Stimulated activated CD8-positive, alpha-beta memory T cell treated with anti-CD3 and anti-CD28 coated beads, Interleukin-15, amount 100 ng/mL, for 1 hour (primary cell): ENCODE measurements around the gene CST4.
"Not testable (repeated sequence)": the region's sequence is repeated elsewhere in the genome, so short reads cannot be mapped to it uniquely, and the experiment has no call there.

Experiments
- DNase-seq: peaks from one replicate; pipeline ENCODE4 v3.0.0-alpha.2; 2020; ENCODE audit warnings: low read depth

The CST4 gene

DNA sequence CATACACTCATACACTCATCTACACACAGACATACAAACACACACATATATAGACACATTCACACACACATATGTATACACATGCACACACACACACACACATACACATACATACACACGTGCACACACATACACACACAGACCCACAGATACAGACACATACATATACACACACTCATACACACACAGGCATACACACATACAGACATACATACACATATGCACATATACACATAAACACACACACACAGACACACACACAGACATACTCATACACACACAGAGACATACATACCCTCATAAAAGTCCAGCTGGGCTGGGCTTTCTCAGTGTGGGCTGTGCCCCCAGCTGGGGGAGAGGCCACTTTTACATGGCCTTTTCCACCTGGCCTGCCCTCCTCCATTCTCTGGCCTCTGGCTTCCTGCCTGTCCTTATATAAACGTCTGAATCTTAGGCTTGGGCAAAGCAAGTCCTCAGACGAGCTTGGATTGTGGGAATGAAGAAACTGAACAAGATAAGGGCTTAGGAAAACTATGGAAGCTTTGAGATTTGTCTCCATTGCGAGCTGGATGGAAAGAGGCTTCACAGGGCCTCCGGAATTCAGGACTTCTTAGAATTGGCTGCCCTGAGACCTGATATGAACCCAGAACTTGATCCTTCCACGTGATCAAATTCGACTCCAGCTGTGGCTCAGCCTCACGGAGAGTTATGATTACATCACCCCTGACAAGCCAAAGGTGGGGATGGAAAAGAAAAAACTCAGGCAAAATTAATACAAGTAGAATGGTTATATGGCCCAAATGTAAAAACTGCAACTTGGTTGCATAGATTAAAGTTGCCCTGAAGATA, 28.6 kb downstream of the CST4 start:
- no peak for DNase-seq

DNA sequence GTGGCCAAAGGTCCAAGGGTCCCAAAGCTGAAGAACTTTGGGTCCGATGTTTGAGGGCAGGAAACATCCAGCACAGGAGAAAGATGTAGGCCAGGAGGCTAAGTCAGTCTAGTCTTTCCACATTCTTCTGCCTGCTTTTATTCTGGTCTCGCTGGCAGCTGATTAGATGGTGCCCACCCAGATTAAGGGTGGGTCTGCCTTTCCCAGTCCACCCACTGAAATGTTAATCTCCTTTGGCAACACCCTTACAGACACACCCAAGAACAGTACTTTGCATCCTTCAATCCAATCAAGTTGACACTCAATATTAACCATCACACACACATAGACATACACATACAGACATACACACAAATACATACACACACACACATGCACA, 29.2 kb downstream of the CST4 start:
- not testable (repeated sequence) for DNase-seq

GRCh38 chr20:23658989-23659609, 29.7 kb downstream of the CST4 start:
- no peak for DNase-seq

DNA sequence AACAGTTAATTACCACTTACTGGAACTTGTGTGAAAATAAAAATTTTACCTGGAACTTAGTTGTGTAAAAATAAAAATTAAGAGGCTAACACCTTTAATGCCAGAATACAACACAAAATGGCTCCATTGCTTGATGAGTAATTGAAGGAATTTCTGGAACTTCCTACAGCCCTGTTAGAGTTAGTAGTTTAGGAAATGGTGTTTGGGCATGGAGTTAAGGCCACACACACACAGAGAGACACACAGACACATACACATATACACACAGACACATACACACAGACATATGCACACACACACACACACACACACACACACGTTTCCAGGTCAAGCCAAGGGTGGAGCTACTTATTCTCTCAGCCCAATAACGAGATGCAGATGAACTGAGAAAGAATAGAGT, 30.5 kb downstream of the CST4 start:
- DNase-seq, result no peak

- DNase-seq, result no peak
Observed at GRCh38 chr20:23657202-23657601, 31.6 kb downstream of the CST4 start.

- no peak for DNase-seq
Observed at GRCh38 chr20:23656372-23656771, 32.5 kb downstream of the CST4 start.

DNA sequence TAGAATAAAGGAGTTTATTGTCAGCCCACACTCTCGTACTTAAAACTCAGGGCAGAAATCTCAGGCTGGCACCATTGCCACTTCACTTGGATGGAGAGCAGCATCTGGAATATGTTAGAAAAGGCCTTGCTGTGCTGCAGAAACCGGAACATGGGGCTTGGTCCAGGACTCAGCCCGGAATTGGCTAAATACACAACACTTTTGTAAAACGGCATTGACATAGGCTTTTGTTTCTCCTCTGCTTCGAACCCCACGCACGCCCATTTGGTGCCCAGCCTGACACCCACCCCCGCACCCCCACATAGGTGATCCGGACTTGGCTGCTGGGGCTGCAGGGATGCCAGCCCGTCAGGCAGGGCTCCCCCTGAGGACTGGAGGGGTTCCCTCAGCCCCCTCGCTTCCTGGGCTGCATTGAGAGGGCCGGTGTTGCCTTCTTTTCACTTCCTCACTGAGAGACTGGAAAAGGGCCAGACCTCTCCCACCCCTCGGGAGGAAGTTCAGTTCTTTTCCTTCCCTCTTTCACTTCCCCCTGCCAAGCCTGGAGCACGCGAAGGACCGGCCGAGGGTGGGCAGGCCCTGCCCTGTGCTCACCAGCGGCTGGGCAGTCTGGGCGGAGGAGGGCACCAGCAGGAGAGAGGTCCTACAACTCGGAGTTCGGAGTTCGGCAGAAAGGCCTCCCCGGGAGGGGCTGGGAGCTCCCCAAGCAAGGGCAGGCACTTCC, 33.2 kb downstream of the CST4 start:
- DNase-seq, result no peak

GRCh38 chr20:23654717-23655116, 34.1 kb downstream of the CST4 start:
- DNase-seq, result no peak

DNA sequence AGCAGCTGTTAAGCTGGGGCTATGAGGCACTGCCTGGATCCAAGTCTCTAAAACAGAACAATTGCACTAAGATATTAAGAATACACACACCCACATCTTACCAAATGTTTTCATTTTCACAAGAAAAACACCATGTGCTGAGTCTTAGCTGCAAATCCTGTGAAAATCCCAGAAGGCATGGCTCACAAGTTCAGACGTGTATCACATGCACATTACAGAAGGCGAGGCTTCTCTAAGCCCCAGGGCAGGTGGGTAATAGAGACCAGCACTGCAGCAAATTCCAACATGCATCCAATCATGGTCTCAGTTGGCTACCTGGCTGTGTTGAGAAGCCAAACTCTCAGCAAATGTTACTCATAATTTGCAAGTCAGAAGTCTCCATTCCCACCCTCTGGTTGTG, 34.8 kb downstream of the CST4 start:
- no peak for DNase-seq

DNA sequence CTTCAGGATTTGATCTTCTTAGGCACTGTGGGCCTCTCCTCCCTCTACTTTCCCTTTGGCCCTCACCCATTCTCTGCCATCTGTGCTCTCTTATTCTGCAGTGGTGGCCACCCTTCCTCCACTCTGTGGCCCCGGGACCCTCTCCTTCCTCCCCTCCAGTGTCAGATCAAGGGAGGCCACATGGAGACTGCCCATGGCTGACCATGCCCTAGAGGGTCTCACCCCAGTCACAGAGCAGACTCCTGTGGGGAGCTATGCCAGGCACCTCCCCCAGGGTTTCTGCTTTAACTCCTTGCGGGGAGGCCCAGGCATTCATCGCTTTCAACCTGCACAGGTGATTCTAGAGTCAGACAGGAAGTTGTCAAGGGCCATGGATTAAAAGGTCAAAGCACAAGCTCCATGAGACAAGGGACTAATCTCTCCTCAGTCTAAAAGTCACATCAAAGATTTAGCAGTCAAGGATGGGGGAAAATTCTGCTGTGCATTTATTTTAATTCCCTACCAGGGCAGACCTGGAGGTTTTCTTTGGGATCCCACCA, 35.4 kb downstream of the CST4 start:
- no peak for DNase-seq

GRCh38 chr20:23652926-23653325, 35.9 kb downstream of the CST4 start:
- no peak for DNase-seq

DNA sequence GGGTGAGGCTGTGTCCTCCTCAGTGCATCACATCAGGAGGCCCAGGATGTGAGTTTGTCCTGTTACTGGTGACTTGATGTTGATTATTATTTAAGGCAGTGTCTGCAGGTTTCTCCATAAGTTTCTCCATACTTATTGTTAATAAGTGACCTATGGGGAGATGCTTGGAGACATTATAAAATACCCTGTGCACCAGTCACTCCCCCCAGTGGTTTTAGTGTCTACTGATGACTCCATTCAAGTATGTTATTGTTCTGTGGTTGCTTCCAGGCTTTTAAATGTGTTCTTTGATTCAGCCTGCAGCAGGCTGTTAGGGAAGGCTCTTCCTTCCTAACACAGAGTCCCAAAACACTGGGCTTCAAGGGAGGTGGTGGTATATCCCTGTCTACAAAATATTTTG, 36.5 kb downstream of the CST4 start:
- no peak for DNase-seq

DNA sequence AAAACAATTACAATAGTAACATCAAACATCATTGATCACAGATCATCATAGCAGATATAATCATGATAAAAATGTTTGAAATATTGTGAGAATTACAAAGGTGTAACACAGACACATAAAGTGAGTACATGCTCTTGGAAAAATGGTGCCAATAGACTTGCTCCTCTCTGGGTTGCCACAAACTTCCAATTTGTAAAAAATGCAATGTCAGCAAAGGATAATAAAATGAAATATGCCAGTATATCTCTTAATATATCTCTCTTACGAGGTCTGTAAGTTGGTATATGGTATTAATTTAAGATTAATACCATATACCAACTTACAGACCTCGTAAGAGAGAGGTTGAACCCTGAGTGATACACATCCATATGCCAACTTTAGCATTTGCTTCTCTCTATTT, 37.7 kb downstream of the CST4 start:
- no peak for DNase-seq

- no peak for DNase-seq
Observed at GRCh38 chr20:23649830-23650417, 38.9 kb downstream of the CST4 start.

DNA sequence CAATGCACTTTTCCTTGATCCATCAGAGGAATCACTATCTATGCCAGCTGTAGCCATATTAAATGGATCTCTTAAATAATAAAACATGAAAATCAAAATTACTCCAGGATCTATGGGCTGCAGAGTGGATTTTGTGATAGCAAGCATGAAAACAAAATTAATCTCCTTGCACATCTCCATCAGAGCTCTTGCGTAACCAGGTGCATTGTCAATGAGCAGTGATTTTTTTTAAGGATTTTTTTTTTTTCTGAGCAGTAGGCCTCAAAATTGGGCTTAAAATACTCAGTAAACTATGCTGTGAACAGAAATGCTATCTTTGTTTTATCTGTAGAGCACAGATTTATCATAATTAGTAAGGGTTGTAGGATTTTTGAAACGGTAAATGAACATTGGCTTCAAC, 39.6 kb downstream of the CST4 start:
- no peak for DNase-seq

GRCh38 chr20:23647346-23647745, 41.5 kb downstream of the CST4 start:
- no peak for DNase-seq

GRCh38 chr20:23646106-23646873, 42.5 kb downstream of the CST4 start:
- no peak for DNase-seq

- no peak for DNase-seq
Observed at GRCh38 chr20:23645575-23645974, 43.3 kb downstream of the CST4 start.

GRCh38 chr20:23644164-23644563, 44.7 kb downstream of the CST4 start:
- no peak for DNase-seq

- no peak for DNase-seq
Observed at GRCh38 chr20:23643659-23644058, 45.2 kb downstream of the CST4 start.

DNA sequence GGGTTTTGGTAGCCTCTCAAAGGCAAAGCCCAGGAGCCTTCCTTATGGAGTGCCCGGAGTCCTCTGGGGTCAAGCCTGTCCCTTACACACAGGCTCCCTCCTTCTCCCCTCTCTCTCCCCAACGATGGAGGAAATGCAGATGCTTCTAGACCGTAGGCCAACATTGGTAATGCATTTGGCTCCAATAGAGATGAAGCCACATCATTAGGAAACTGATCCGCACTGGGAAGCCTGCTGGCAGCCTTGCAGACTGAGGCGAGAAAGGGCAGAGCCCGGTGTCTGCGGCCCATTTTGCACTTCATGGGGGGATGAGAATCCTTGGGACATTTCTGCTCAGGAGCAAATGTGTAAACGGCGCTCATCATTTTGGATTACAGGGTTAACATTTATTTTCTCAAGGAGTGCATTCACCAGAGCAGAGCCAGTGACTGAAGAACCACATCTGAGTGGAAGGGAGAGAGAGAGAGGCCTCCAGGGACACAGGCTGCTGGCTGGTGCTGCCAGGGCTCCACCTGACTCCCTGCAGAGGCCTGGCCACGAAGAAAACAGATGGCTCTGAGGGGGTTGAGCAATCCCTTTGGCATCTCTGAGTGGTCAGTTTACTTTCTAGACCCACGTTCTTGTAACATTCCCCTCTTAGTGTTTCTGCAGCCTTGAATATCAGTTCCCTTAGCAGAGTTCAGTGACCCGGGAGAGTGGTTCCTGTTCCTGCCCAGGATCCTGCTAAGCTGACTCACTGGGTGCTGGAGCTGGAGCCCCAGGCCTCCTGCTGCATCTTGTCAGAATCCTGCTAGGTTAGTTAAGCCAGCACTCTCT, 46.7 kb downstream of the CST4 start:
- no peak for DNase-seq
